ENCODE measurements around the gene NBL1. TPM values are rescaled to one million over a fixed set of nuclear protein-coding genes. Genes with fewer than 3 reads are reported as not detected.

The NBL1 gene
- total and polyA plus RNA-seq, 9 of the 15 experiments (the other 6 are each of a cell fraction or from before 2014, with no cell fraction given) = 0.10 to 3.7 (median 1.8) TPM; not detected in 1

GRCh38 chr1:19644395-19644680 is 227 bp downstream of the NBL1 start:
- no TSS peak for BruUV-seq (replicated peaks)
- no peaks in the 10 kb centered on the region for H3K9me3 ChIP-seq (replicated peaks; ENCODE audit: control insufficient read depth, insufficient read depth, low read depth, low read length)
- peaks cover 16 to 39% of the 10 kb centered on the region in 2 experiments; a peak in 4 of 5 replicates for H3K27me3 ChIP-seq (ENCODE audit: control insufficient read depth in 2 of 2, insufficient read depth in 2 of 2, low read length in 2 of 2)
- no peak for TF ChIP-seq HNRNPLL (IDR thresholded peaks at IDR 0.05; ENCODE audit: low read depth, low read length, poor library complexity, severe bottlenecking)
- TF ChIP-seq ZBTB7A (IDR thresholded peaks at IDR 0.05; ENCODE audit: borderline replicate concordance, control insufficient read depth, low read depth, low read length) = 0 out of 2 replicates have a peak, but pooled peaks have one; percentile 36
- TF ChIP-seq TCFL5 (CRISPR knock-in tag; conservative IDR thresholded peaks at IDR 0.05) = no peak
- TF ChIP-seq ZNF24 (IDR thresholded peaks at IDR 0.05) = no peak
- no peak for ATAC-seq
- peak overlapping the region; percentile 54; the same call in 1 of the 2 replicates for H3K4me2 ChIP-seq (ENCODE audit: insufficient read depth, low read length)
- peaks cover 3% of the 10 kb centered on the region; the same call in 1 of the 2 replicates for H4K20me1 ChIP-seq (replicated peaks; ENCODE audit: control insufficient read depth, insufficient read depth, low read length)
- peaks cover 0 to 36% of the 10 kb centered on the region in 2 experiments; a peak in 3 of 5 replicates for H3K4me1 ChIP-seq (replicated peaks in 1 of 2; ENCODE audit: control insufficient read depth in 2 of 2, insufficient read depth in 2 of 2, low read length in 2 of 2)
- peak overlapping the region in 1 of 2 experiments; percentile 85; a peak in 2 of 4 replicates for H3K9ac ChIP-seq (ENCODE audit: insufficient read depth in 1 of 2, low read depth in 2 of 2, low read length in 2 of 2)
- FAIRE-seq = no peak
- ChIA-PET CTCF (ENCODE audit: low intra/inter-chr PET ratio) (no interaction called here), POLR2A (no interaction called here)
- H3K27ac ChIP-seq (ENCODE audit: extremely low read depth, low read depth, low read length) = no peak overlapping the region
- DNase-seq (ENCODE audit: extremely low read depth in 1 of 4, low spot score in 3 of 4) = peak in 1 of 4 experiments; percentile 43
- H2AFZ ChIP-seq (ENCODE audit: low read depth, low read length) = no peak overlapping the region
- WGBS (ENCODE audit: insufficient coverage, low coverage, missing lambda C conversion rate) = 10% methylated on average over 22 of the region's 51 CpGs
- peak overlapping the region; percentile 34; the same call in 1 of the 2 replicates for H3K4me3 ChIP-seq
- intact Hi-C loops (cut with micrococcal nuclease) = loop anchor here (10.0 kb wide), 1 partner anchor 180 kb away; no protein-coding TSS in a partner anchor
- H3K79me2 ChIP-seq (ENCODE audit: control insufficient read depth, insufficient read depth, low read length) = no peaks in the 10 kb centered on the region
- no peaks in the 10 kb centered on the region for H3K9me1 ChIP-seq (ENCODE audit: control insufficient read depth, insufficient read depth, low read length)
- in situ Hi-C loops (cut with MboI) = no loop called here
- no peaks in the 10 kb centered on the region for H3K36me3 ChIP-seq (ENCODE audit: control insufficient read depth, insufficient read depth, low read length)
